GM10248 (cell line): Measurements from ENCODE around the gene NELL1.

Experiments used
- CTCF ChIA-PET: fragments of 300-600 bp; sonication (Branson Sonifier 250); formaldehyde crosslinking; extraction: SDS; loops from one replicate; lab custom pipeline; 2021; ENCODE audit warnings: antibody characterized with exemption; lab: Yijun Ruan, JAX
- POLR2A ChIA-PET: fragments of 350-650 bp; sonication (Branson Sonifier 250); formaldehyde crosslinking; extraction: SDS; loops from one replicate; lab custom pipeline; 2020; ENCODE audit warnings: antibody characterized with exemption; lab: Yijun Ruan, JAX
- DNase-seq: peaks from one replicate; pipeline ENCODE4 v3.0.0; 2012; ENCODE audit errors: extremely low spot score
- TF ChIP-seq, protein P1 (sequence below): IDR thresholded peaks from 2 replicates; pipeline ENCODE4 v1.5.1; 2012; ENCODE audit warnings: mild to moderate bottlenecking, low read depth; ENCODE audit errors: extremely low read depth, missing control alignments, control extremely low read depth

The NELL1 gene

DNA sequence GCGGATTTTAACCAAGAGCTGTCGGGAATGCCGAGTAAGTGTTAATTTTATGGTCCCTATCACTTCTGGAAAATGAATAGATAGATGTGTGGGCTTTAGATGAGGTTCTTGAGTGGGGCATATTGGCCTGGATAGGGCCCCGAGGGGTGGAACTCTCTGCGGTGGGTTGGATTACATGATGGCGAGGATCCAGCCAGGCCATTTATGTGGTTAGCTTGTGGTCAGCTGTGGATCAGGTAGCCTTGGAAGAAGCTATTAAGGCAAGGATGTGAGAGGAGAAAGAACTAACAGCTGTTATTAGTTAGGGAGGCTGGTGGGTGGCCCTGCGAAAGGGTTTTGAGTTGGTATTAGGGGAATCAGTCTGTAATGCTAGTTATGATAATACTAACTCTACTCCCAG, 268.4 kb downstream of the NELL1 start:
- TF ChIP-seq, protein P1, sequence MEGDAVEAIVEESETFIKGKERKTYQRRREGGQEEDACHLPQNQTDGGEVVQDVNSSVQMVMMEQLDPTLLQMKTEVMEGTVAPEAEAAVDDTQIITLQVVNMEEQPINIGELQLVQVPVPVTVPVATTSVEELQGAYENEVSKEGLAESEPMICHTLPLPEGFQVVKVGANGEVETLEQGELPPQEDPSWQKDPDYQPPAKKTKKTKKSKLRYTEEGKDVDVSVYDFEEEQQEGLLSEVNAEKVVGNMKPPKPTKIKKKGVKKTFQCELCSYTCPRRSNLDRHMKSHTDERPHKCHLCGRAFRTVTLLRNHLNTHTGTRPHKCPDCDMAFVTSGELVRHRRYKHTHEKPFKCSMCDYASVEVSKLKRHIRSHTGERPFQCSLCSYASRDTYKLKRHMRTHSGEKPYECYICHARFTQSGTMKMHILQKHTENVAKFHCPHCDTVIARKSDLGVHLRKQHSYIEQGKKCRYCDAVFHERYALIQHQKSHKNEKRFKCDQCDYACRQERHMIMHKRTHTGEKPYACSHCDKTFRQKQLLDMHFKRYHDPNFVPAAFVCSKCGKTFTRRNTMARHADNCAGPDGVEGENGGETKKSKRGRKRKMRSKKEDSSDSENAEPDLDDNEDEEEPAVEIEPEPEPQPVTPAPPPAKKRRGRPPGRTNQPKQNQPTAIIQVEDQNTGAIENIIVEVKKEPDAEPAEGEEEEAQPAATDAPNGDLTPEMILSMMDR = no peak
- ChIA-PET POLR2A (no interaction called here), CTCF (no interaction called here)
- DNase-seq = no peak

DNA sequence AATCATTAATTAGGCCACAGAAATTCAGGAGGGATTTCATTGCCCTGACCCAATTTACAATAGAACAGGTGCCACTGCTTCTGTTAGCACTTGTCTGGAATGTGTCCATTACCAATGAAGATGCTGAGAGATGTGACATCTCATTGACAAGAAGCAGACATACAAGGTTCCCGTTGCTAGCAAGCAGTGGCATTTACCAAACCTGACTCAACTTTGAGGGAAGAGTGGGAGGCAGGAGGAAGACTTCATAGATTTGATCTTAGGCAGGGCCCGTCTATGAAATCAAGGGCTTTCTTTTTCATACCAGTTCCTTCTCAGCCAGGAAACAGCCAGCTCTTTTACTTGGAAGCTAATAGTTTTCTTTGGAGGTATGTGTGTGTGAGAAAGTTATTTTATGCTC, 280.2 kb downstream of the NELL1 start:
- ChIA-PET POLR2A (no interaction called here), CTCF (no interaction called here)
- DNase-seq = no peak
- TF ChIP-seq, protein P1 = no peak

DNA sequence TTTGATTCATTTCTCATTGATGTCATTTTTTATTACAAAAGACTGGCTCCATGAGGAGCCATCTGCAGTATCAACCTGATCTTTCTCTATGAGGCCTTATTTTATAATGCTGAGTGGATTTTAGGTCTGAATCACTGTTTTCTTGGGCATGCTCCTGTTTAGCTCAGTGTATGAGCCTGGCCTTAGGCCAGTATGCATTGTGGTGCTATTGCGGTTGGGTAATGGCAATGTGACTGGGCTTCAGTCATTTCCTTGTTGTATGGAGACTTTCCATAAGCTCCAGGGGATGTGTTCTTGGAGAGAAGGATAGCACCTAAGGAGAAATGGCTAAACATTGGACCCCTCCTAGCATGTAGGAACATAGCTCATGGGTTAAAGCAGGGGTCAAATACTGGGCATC, 293.2 kb downstream of the NELL1 start:
- no peak for DNase-seq
- POLR2A ChIA-PET = no interaction called here
- CTCF ChIA-PET = interaction anchor here (1.3 kb wide), 1 partner anchor 314 kb away, joined by 4 read pairs; no protein-coding TSS in a partner anchor
- TF ChIP-seq, protein P1 = no peak

DNA sequence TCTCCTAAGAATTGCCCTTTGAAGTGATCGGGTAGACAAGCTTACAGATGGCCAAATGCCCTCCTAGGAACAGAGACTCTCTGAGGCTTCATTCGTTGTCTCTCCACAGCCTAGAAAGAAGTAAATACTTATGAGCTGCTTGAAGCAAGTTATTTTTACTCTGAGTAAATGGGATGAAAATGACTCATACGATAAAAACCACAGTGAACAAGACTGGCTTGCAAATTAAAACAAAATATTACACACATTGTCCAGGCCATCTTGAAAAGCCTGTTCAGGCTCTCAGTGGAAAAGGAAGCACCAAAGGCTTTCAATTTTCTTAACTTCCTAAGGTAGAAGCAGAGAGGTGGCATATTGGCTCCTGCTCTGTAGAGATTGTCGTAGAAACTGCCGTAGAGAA, 294.2 kb downstream of the NELL1 start:
- DNase-seq = no peak
- TF ChIP-seq, protein P1 = no peak
- POLR2A ChIA-PET = no interaction called here
- CTCF ChIA-PET = interaction anchor here (1.3 kb wide), 1 partner anchor 315 kb away, joined by 4 read pairs; no protein-coding TSS in a partner anchor

DNA sequence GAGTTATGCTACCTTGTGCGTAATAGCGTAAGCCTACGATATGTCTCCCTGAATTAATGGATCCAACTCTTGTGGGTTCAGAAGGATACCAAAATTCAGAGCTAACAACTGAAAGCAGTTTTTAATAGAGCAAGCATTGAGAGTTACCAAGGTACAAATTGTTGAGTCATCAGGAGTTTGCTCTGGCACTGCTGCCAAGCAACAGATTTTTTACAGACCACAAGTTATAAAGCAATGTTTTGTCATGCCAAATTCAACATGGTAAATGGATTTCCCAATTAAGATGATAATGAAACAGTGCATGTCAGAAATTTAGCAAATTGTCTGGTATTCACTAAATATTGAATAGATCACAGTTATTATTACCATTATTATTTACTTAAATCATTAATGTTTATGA, 295.6 kb downstream of the NELL1 start:
- ChIA-PET POLR2A (no interaction called here), CTCF (no interaction called here)
- TF ChIP-seq, protein P1 = no peak
- no peak for DNase-seq

- no peak for DNase-seq
- ChIA-PET CTCF (interaction anchor here (0.6 kb wide), 1 partner anchor 45 kb away, joined by 3 read pairs; no protein-coding TSS in a partner anchor), POLR2A (no interaction called here)
- TF ChIP-seq, protein P1 = no peak
Measured at GRCh38 chr11:20966489-20966888, 297.1 kb downstream of the NELL1 start.
